CD4-positive, alpha-beta T cell treated with Interleukin-10 for 1 hour (primary cell): Measurements from ENCODE around the gene C8G.
A peak's percentile ranks its signal among the peaks of the same experiment; 100 is the strongest.

Source experiments
- DNase-seq: peaks from one replicate; pipeline ENCODE4 v3.0.0-alpha.2; 2020

Gene C8G

DNA sequence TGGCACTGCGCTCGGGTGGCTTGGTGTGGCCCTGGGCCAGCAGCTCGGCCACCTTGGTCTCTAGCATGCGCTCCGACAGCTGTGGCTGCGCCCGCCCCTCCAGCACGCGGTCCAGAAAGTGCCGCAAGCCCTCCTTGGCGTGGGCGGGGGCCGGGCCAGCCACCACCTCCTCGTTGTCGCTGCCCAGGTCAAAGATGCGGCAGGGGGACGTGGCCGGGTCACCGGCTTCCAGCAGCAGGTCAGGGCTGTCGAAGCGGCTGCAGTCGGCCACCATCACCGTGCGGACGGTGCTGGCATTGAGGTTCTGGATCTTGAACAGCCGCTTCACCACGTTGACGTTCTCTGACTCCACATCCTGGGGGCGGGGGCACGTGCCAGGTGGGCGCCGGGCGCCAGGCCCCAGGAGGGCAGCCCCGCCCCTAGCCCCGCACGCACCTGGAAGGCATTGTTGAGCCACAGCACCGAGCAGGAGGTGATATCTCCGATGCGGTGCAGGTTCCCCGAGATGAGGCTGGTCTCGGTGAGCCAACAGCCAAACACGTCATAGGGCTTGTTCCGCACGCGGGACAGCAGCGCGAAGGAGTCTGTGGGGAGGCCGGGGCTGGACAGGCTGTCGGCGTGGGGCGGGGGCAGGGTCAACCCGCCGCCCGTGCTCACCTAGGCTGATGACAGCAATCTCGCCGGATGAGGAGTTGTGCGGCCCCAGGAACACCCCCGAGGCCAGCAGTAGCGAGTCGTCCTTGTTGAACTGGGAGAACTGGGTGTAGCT is 2.7 kb upstream of the C8G start:
- no peak for DNase-seq

DNA sequence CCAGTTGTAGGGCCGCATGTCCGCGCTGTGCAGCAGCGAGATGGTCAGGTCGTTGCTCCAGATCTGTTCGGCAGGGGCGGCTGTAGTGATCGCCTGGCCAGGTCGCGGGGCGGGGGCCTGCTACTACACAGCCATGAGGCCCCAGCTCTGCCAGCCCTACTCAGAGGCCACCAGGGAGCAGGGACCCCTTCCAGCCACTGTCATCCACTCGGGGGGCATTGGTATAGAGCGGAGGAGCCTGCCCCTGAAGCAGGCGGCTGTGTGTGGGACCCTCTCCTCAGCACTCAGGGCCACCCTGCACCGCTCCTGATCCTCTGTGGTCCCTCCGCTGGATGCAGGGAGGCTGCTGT is 2.2 kb upstream of the C8G start:
- DNase-seq = no peak

DNA sequence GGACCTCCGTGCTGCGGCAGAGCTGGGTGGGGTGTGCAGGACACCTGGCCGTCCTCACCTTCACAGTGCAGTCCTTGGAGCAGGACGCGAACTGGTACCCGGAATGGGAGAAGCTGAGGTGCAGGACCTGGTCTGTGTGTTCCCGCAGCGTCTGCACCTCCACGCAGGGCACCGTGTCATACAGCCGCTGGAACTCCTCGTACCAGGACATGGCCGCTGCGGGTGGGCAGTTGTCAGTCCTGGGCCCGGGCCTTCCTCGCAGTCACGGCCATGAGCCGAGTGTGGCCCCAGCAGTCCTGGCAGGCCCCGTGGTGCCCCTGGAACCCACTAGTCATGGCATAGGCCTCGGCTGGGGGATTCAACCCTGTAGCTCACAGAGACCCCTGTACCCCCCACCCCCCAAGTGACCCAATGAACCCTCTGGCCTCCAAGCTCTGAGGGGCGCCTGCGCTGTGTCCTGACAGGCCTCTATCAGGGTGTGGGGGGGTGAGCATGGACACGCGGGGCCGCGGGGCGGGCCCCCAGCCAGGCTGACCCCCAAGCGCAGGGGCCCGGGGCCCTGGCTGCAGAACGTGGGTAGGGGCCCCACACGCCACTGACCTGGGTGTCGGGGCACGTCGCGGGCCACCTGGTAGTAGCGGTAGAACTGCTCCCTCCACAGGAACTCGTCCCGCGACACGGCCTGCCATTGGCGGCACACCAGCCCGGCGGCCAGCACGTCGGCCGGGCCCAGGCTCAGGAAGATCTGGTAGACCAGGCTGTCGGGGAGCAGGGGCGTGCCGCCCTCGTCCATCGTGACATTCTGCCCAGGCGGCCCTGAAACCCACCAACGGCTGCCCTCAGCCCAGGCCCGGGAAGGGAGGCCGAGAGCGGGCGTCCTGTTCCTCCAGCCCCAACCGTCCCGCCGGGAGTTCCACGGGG is 1.5 kb upstream of the C8G start:
- DNase-seq = no peak

DNA sequence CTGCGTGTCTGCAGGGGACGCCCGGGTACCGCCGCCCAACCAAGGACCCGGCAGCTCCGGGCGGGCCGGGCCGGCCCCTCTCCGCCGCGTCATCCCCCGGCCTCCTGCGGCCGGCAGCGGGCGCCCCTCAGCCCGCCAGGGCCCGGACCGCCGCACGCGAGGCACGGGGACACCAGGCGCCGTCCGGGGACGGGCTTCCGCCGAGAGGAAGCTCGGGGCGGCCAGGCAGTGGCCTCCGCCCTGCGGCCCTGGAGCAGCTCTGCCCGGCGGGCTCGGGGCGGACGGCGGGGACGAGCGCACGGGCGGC is 878 bp upstream of the C8G start:
- no peak for DNase-seq

DNA sequence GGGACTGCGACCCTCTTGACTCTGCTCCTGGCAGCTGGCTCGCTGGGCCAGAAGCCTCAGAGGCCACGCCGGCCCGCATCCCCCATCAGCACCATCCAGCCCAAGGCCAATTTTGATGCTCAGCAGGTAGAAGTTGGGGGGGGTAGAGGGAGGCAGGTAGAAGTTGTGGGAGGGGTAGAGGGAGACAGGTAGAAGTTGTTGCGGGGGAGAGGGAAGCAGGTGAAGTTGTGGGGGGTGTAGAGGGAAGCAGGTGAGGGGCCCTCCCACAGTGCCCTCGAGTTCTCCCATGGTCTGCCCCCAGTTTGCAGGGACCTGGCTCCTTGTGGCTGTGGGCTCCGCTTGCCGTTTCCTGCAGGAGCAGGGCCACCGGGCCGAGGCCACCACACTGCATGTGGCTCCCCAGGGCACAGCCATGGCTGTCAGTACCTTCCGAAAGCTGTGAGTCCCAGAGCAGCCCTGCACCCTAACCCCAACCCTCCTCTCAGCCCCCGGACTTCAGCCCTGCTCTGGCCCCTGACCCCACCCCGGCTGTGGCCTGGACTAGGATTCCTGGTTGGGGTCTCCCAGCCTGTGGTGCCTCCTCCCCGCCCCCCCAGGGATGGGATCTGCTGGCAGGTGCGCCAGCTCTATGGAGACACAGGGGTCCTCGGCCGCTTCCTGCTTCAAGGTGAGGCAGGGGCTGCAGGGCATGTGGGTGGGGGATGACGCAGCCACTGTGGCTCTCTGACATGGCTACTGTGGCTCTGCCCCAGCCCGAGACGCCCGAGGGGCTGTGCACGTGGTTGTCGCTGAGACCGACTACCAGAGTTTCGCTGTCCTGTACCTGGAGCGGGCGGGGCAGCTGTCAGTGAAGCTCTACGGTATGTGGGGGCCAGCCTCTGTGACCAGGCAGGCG is 537 bp downstream of the C8G start:
- no peak for DNase-seq

DNA sequence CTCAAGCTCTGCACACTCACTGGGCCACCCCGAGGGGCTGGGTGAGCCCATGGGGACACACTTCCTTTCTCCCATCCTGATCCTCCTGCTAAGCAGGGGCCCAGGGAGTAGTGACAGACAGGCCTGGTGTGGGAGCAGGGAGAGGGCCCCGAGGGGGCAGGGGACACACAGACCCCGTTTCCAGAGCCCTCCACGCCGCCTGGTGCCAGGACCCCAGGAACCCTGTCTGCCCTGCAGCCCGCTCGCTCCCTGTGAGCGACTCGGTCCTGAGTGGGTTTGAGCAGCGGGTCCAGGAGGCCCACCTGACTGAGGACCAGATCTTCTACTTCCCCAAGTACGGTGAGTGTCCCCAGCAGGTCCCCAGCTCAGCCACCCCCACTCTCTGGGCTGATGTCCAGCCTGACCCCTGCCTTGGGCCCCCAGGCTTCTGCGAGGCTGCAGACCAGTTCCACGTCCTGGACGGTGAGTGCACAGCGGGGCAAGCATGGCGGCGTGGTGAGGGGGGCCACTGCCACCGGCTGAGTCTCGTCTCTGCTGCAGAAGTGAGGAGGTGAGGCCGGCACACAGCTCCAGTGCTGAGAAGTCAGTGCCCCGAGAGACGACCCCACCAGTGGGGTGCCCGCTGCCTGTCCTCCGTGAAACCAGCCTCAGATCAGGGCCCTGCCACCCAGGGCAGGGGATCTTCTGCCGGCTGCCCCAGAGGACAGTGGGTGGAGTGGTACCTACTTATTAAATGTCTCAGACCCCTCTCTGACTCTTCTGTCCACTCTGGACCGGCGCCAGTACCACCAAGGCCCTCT is 1.4 kb downstream of the C8G start:
- no peak for DNase-seq

DNA sequence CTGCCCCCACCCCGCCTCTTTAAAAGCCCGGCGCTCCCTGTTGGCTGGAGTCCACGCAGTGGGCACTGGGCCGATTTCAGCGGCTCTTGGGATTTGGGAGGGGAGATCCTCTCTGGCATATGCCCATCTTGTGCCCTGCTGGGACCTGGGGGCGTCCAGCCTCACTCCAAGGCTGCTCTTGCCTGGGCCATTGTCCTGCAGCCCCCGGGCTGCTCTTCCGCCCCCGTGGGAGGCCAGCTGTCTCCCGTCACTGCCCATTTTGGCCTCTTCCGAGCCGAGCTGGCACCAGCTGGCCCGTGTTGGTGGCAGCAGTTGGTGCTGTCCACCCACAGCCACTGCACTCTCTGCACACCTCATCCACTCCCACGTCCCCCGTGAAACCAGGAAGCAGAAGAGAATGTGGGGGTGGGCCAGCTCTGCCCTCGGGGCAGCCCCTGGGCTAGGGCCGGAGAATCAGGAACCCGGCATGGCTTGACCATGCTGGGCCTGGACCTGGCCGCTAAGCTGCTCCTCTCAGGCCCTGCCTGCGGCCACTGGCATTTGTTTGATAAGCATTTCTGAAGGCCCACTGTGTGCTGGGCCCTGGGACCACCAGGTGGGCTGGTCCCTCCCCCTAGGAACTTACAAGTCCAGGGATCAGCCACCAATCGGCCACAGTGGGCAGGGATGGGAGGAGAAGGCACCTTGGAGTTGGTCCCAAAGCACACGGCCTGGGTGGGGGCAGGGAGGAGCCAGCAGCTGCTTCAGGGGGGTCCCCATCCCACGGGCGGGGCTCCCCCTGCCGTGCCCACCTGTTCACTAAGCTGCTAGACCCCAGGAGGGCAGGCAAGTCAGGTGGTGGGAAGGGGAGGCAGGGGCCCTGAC is 2.2 kb downstream of the C8G start:
- DNase-seq = no peak

DNA sequence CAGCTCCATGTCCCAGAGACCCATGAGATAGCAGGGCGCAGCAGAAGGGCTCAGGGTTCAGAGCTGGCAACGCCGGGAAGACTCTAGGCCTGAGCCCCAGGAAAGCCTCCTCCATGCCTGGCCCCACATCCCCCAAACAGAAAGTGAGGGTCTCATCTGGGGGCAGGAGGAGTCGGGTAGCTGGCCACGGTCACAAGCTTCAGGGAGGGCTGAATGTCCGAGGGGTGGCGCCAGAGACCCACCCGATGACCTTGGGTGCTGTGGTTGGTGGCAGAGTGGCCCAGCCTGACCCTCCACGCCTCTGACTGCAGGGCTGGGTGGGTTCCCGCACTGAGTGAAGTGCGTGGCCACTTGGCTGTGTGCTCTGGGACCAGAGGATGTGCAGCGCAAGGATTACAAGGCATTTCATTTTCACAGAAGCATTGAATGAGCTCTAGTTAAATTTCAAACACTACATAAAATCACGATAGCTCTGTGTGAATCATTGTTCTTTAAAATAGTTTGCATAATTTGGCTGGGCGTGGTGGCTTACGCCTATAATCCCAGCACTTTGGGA is 3.0 kb downstream of the C8G start:
- peak; percentile 35 for DNase-seq

DNA sequence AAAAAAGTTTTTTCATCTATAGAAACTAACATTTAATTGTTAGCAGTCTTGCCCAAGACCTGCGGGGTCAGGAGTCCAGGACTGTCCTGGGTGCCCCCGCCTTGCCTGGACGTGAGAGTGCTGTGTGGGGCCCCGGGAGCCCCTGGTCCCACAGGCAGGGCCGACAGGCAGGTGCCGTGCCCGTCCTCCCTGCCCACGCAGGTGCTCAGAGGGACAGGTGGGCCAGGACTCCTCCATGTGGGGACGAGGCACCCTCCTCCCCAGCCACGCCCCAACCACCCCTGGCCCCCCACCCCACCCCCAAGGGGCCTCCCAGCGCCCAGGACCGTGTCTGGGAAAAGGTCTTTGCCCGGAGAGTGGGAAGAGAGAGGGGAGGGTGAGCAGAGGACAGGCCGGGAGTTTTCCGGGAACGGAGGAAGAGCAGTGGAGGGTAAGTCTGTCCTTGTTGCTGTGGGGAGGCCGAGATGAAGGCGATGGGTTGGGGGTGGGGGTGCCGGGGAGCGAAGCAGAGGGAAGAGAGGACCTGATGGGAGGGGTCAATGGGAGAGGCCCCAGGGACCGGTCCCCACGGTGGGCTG is 4.3 kb downstream of the C8G start:
- no peak for DNase-seq

DNA sequence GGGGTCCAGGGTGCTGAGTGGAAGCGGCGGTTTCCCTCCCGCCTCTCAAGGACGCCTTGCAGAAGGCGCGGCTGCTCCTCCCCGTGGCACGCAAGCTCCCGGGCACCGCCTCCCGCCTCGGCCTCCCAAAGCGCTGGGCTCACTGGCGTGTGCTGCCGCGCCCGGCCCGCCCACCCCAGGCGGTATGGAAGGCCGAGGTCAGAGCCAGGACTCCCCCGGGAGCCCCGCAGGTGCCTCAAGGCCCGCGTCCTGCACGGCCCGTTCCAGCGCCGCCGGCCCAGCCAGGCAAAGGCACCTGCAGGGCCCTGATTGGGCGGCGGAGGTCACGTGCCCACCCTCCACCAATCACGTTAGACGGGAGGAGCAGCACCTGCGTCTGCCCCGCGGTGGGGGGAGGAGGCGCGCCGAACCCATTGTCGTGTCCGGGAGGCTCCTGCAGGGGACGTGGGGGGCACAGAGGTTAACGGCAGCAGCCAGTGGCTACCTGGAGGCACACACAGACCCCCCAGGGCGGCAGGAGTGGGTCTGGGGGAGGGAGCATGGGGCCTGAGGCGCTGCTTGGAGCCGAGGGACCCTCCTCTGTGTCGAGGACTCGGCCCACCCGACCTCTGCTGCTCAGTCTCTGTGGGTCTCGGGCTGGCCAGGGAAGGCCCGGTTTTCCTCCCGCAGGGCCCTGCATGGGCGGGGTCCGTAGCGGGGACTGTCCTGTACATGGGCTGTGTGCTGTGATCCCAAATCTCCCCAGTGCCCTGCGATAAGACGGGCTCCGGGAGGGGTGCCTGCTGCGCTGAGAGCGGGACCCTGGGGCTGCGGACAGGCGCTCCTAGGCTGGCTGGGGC is 5.0 kb downstream of the C8G start:
- DNase-seq = peak; percentile 96

DNA sequence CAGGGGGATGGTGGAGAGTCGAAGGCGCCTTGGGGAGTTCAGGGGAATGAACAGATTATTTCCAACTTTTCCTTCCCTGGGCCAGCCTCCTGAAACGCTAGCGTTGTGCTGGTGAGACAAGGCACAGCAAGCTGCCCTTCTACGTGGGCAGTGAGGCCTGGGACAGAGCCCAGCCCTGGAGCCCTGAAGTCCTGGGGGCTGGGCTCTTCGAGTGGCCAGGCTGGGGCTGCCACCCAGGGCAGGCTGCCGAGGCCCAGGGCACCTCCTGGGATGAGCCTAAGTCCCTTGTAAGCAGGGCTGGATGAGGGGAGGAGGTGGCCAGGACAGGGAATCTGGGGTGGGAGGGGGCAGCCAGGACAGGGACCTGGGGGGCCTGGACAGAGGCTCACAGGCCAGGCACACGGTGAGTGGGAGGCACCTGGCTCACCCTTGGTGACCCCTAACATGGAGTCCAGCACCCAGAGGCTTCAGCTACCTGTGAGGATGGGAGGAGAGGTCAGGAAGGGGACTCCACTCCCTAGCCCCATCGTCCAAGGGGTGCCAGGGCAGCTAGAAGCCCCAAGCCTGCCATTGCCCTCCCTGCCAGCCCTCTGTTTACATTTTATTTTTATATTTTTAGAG is 5.7 kb downstream of the C8G start:
- DNase-seq = no peak

DNA sequence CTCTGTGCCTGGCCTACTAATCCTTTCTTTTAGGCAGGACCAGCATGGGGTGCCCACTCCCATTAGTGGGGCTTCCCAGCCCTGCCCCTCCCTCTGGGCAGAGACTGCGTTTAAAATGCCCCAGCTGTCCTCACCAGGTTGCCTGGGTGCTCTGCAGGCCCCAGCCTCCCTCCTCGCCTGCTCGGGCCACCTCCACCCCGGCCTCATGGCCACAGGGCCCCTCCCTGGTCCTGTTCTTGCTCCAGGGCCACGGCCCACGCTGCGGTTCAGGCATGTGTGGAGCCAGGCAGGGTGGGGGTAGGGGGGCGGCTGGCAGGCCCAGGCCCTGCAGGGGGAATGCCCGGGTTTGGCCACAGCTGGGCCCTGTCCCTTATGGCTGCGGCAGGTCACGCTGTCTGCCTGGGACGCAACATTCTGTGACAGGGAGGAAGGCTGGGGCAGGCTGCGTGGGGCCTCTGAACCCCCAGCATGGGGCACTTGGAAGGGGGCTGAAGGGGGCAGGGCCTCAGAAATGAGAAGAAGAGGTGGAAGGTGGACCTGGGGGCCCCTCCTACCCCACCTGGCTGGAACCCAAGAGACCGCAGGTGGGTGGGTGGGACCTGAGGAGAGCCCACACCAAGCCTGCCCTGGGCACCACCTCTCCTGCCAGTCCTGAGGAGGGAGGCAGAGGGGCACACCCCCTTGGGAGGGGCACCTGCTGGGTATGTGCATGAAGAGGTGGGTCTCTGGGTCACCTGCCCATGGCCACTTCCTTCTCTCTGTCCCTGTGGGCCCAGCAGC is 6.7 kb downstream of the C8G start, which contains the start of gene LCN12:
LCN12 (plus strand) TSS at position 733 of the 780 bp plus-strand sequence. CDS start 55 bp downstream, outside the sequence.
- DNase-seq = no peak

DNA sequence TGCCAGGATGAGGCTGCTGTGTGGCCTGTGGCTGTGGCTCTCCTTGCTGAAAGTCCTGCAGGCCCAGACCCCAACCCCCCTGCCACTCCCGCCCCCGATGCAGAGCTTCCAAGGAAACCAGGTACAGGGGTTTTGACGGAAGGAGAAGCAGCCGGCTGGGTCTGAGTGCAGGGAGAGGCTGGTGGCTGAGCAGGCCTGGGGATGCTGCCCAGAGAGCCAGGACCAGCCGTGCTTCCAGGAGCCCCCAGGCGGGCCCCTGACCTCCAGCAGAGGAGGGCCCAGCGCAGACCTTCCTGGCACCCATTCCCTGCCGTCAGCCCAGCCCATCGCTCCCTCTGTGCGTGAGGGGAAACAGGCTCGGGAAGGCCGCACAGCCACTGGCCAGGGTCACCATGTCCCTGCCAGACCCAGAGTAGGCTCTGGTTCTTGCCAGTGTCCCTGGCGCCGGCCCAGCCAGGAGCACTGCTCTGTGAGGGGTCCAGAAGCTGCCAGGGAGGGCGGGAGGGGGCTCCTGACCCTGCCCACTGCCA is 7.3 kb downstream of the C8G start:
- no peak for DNase-seq

DNA sequence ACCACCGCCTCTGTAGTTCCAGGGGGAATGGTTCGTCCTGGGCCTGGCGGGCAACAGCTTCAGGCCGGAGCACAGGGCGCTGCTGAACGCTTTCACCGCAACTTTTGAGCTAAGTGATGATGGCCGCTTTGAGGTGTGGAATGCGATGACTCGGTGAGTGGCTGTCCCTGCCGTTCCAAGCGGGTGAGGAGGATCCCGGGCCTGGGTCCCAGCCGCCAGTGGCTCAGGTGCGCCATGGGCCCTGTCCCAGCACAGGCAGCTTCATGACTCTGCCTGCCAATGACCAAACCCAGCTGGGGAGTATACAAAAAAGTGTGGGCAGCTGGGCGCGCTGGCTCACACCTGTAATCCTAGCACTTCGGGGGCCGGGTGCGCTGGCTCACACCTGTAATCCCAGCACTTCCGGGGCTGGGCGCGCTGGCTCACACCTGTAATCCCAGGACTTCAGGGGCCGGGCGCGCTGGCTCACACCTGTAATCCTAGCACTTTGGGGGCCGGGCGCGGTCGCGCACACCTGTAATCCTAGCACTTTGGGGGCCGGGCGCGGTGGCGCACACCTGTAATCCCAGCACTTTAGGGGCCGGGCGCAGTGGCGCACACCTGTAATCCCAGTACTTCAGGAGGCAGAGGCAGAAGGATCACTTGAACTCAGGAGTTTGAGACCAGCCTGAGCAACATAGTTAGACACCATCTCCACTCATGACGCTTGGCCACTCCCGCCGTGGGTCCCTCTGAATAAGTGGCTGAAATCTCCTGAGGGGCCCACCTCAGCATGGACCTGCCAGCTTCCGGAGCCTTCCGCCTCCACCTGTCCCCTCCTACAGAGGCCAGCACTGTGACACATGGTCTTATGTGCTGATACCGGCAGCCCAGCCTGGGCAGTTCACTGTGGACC is 8.1 kb downstream of the C8G start:
- DNase-seq = no peak

DNA sequence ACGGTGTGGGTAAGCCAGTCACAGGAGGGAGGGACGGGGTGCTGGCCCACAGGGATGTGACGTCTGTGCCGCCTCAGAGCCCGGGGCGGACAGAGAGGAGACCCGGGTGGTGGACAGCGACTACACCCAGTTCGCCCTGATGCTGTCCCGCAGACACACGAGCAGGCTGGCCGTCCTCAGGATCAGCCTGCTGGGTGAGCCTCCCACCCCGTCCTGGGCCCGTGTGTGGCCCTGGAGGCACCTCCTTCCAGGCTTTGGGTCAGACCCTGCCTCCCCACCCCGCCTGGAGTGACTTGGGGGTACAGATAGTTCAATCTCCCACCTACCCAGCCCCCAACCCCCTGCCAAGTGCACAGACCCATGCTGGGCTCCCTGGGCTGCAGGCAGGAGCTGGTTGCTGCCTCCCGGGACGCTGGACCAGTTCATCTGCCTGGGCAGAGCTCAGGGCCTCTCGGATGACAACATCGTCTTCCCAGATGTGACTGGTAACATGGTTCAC is 8.8 kb downstream of the C8G start:
- DNase-seq = no peak

DNA sequence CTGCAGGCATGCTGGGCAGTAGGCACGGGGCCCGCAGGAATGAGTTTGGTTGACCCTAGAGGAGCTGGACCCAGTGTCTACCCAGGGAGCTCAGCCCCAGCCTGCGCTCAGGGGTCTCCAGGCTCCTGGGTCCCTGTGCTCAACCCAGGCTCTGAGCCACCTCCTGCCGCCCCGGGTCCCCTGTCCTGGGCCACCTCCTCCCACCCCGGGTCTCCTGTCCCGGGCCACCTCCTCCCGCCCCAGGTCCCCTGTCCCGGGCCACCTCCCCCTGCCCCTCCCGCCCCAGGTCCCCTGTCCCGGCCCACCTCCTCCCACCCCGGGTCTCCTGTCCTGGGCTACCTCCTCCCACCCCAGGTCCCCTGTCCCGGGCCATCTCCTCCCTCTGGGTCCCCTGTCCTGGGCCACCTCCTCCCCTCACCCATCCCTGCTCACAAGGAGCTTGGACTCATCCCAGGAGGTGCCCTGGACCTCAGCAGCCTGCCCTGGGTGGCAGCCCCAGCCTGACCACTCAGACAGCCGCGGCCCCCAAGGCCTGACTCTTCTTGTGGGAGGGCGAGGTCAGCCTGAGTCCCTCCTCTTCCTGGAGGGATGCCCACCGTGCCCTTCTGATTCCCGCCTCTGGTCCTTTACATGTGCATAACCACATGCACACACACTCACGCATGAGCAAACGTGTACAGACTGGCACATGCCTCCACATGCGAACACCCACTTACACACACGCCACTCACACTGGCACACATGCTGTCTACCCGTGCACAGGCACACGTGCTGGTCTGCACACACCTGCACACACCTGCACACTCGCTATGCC is 9.4 kb downstream of the C8G start:
- DNase-seq = no peak
